H1 (cell line): ENCODE data around the gene IDE. TPM values are rescaled to one million over a fixed set of nuclear protein-coding genes. Genes with fewer than 3 reads are reported as not detected.

Experiments used
- CHD1 ChIP-seq: IDR thresholded peaks from 2 replicates; pipeline ENCODE4 v1.6.1; 2012; ENCODE audit warnings: low read depth, low read length, improper control_type of control experiment
- polyA plus RNA-seq, 7 experiments: library from polyadenylated mRNA; depleted of rRNA in 3 of 7; stranded (reverse) in 5 of 7; unstranded in 2 of 7; fragments of >200 nt in 5 of 7; fragments of 200-250 nt in 2 of 7; gene quantifications; 1 replicate in 5 of 7; 2 replicates in 1 of 7; 4 replicates in 1 of 7; pipeline versions ENCODE4 v1.2.1 to v1.2.3, GENCODE V29; 2011 to 2013; ENCODE audit warnings: missing spikeins in 2 of 7, mixed read lengths in 2 of 7
- total RNA-seq: library from RNA; stranded (reverse); fragmentation: NEBNext Ultra II Directional; extraction: Animal tissue kit (Norgen Biotek cat#: 25700); gene quantifications from 2 replicates; pipeline ENCODE4 v1.2.1, GENCODE V29; 2021

The IDE gene
- total and polyA plus RNA-seq, 2 of the 8 experiments (the other 6 are each of a cell fraction or from before 2014, with no cell fraction given): 12.7 to 52.7 TPM

DNA sequence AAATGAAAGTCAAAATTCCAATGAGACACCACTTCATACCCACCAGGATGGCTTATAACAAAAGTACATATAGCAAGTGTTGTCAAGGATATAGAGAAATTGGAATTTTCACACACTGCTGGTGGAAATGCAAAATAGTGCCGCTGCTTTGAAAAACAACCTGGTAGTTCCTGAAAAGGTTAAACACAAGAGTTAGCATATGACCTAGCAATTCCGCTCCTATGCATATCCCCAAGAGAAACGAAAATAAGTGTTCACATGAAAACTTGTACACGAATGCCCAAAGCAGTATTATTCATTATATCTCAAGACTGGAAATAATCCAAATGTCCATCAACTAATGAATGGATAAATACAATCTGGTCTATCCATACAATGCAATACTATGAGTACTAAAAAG lies 14.8 kb downstream of the IDE start (continued):
- no peak for TF ChIP-seq CHD1
- TF ChIP-seq, all 59 proteins: peak for 0
